SW 1271 (cell line): ENCODE results near the gene CHPF2.

Experiments
- DNase-seq, 2 experiments: peaks; one replicate each; lab custom pipeline; 2025; lab: John Stamatoyannopoulos, UW

Gene CHPF2

DNA sequence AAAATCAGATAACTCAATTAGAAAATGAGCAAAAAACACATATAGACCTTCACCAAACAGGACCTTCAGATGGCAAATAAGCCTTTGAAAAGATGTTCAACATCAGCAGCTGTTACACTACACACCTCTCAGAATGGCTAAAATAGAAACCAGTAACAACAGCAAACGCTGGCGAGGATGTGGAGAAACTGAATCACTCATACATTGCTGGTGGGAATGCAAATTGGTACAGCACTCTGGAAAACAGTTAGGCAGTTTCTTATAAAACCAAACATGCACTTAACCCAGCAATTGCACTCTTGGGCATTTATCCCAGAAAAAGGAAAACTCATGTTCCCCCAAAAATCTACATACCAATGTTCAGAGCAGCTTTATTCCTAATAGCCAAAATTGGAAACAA is 53.9 kb downstream of the CHPF2 start:
- DNase-seq = no peak
